SK-N-SH (cell line): ENCODE data around the gene DCAF5. TPM values are rescaled to one million over a fixed set of nuclear protein-coding genes. Genes with fewer than 3 reads are reported as not detected.

Source experiments
- CTCF ChIA-PET: fragments of 300-600, 350-600 bp; formaldehyde crosslinking; extraction: SDS; loops from one replicate; lab custom pipeline; 2021; lab: Yijun Ruan, JAX
- POLR2A ChIA-PET: fragments of 350-600 bp; sonication (Branson Sonifier 250); formaldehyde crosslinking; extraction: SDS; loops from one replicate; lab custom pipeline; 2020; ENCODE audit warnings: antibody characterized with exemption, inconsistent platforms; lab: Yijun Ruan, JAX
- DNase-seq: peaks from one replicate; pipeline ENCODE4 v3.0.0; 2012
- H2AFZ ChIP-seq: fragments of 200-600 bp; sonication (generic); 2 replicates; pipeline ENCODE4 v1.8.1; 2016; ENCODE audit warnings: antibody characterized with exemption, mild to moderate bottlenecking, low read depth
- H3F3A ChIP-seq: fragments of 200-600 bp; sonication (generic); replicated peaks from 2 replicates; pipeline ENCODE3; 2016; ENCODE audit warnings: antibody characterized with exemption, mild to moderate bottlenecking; ENCODE audit not compliant: insufficient read depth
- H3K27ac ChIP-seq, 2 experiments: fragments of 200-500 bp in 1 of 2; fragments of 200-600 bp in 1 of 2; sonication (Bioruptor generic) in 1 of 2; sonication (generic), shearing (Covaris generic) in 1 of 2; 2 replicates each; pipeline versions ENCODE4 v1.5.1 to v1.6.1; 2014 to 2016; ENCODE audit warnings: low read depth in 2 of 2, inconsistent platforms in 1 of 2, low read length in 1 of 2, mild to moderate bottlenecking in 1 of 2, mixed read lengths in 1 of 2
- H3K27me3 ChIP-seq: fragments of 200-600 bp; sonication (generic), shearing (Covaris generic); 2 replicates; pipeline ENCODE4 v1.6.1; 2016; ENCODE audit warnings: mixed run types; ENCODE audit not compliant: insufficient read depth
- H3K36me3 ChIP-seq, 2 experiments: fragments of 200-500 bp in 1 of 2; fragments of 200-600 bp in 1 of 2; sonication (Bioruptor generic) in 1 of 2; sonication (generic) in 1 of 2; replicated peaks in 1 of 2; 2 replicates each; pipeline versions ENCODE3 to v1.5.1; 2014 to 2016; ENCODE audit warnings: low read length in 1 of 2, mild to moderate bottlenecking in 1 of 2; ENCODE audit not compliant: insufficient read depth in 2 of 2, control insufficient read depth in 1 of 2
- H3K4me1 ChIP-seq, 2 experiments: fragments of 200-500 bp in 1 of 2; fragments of 200-600 bp in 1 of 2; sonication (Bioruptor generic) in 1 of 2; sonication (generic), shearing (Covaris generic) in 1 of 2; 2 replicates each; pipeline versions ENCODE4 v1.5.1 to v1.6.1; 2014 to 2016; ENCODE audit warnings: low read depth in 1 of 2, low read length in 1 of 2, mixed run types in 1 of 2; ENCODE audit not compliant: insufficient read depth in 2 of 2, control insufficient read depth in 1 of 2
- H3K4me2 ChIP-seq: fragments of 200-600 bp; sonication (generic), shearing (Covaris generic); 2 replicates; pipeline ENCODE4 v1.6.1; 2017; ENCODE audit warnings: mixed run types
- H3K4me3 ChIP-seq, 2 experiments: fragments of 200-500 bp in 1 of 2; fragments of 200-600 bp in 1 of 2; sonication (Bioruptor generic) in 1 of 2; sonication (generic), shearing (Covaris generic) in 1 of 2; 2 replicates each; pipeline versions ENCODE4 v1.5.1 to v1.8.1; 2014 to 2016; ENCODE audit warnings: low read depth in 2 of 2, inconsistent platforms in 1 of 2, low read length in 1 of 2, mild to moderate bottlenecking in 1 of 2, mixed read lengths in 1 of 2, moderate library complexity in 1 of 2
- H3K79me2 ChIP-seq: fragments of 200-600 bp; sonication (generic); 2 replicates; pipeline ENCODE4 v1.8.1; 2017; ENCODE audit warnings: mild to moderate bottlenecking; ENCODE audit not compliant: insufficient read depth
- H3K9ac ChIP-seq: fragments of 200-600 bp; sonication (generic); 2 replicates; pipeline ENCODE4 v1.6.1; 2017; ENCODE audit warnings: mixed run types
- H3K9me2 ChIP-seq: fragments of 200-600 bp; sonication (generic); 2 replicates; pipeline ENCODE4 v1.6.1; 2017; ENCODE audit warnings: mixed run types
- H3K9me3 ChIP-seq: fragments of 200-600 bp; sonication (generic); 2 replicates; pipeline ENCODE4 v1.6.1; 2017; ENCODE audit warnings: mixed run types, mild to moderate bottlenecking, moderate library complexity
- H4K20me1 ChIP-seq: fragments of 200-600 bp; sonication (generic); 2 replicates; pipeline ENCODE4 v1.6.1; 2017; ENCODE audit warnings: mild to moderate bottlenecking, mixed run types; ENCODE audit not compliant: insufficient read depth
- CHD2 ChIP-seq: fragments of 150-350 bp; IDR thresholded peaks from 2 replicates; pipeline ENCODE4 v1.6.1; 2018; ENCODE audit warnings: low read length; ENCODE audit not compliant: partially characterized antibody
- CTCF ChIP-seq: fragments of 200-600 bp; sonication (generic); IDR thresholded peaks from 2 replicates; pipeline ENCODE4 v1.6.1; 2017; ENCODE audit warnings: antibody characterized with exemption, mild to moderate bottlenecking, moderate library complexity
- EP300 ChIP-seq, 2 experiments: IDR thresholded peaks; 2 replicates each; pipeline versions ENCODE4 v1.4.0 to v1.6.1; 2012; ENCODE audit warnings: borderline replicate concordance in 1 of 2, low read depth in 1 of 2, low read length in 1 of 2
- FOXJ3 ChIP-seq: sonication (generic); formaldehyde crosslinking; IDR thresholded peaks from 2 replicates; pipeline ENCODE4 v1.5.1; 2020; ENCODE audit warnings: mild to moderate bottlenecking, missing genetic modification reagents
- FOXM1 ChIP-seq: IDR thresholded peaks from 2 replicates; pipeline ENCODE4 v1.4.0; 2012; ENCODE audit warnings: low read depth, mild to moderate bottlenecking
- GABPA ChIP-seq: IDR thresholded peaks from 2 replicates; pipeline ENCODE4 v1.4.0; 2012; ENCODE audit warnings: low read depth, mild to moderate bottlenecking
- MEF2A ChIP-seq: IDR thresholded peaks from 2 replicates; pipeline ENCODE4 v1.4.0; 2012; ENCODE audit warnings: low read depth, borderline replicate concordance
- NFIC ChIP-seq: IDR thresholded peaks from 2 replicates; pipeline ENCODE4 v1.4.0; 2012; ENCODE audit warnings: borderline replicate concordance
- RAD21 ChIP-seq: IDR thresholded peaks from 2 replicates; pipeline ENCODE4 v1.6.1; 2012; ENCODE audit warnings: mild to moderate bottlenecking, low read length
- RCOR1 ChIP-seq: fragments of 150-350 bp; IDR thresholded peaks from 2 replicates; pipeline ENCODE4 v1.6.1; 2017; ENCODE audit warnings: antibody characterized with exemption, low read length
- REST ChIP-seq: IDR thresholded peaks from 2 replicates; pipeline ENCODE4 v1.6.1; 2012; ENCODE audit warnings: mild to moderate bottlenecking, low read depth, low read length, moderate library complexity
- SIN3A ChIP-seq: IDR thresholded peaks from 2 replicates; pipeline ENCODE4 v1.6.1; 2012; ENCODE audit warnings: low read depth, mild to moderate bottlenecking, low read length, moderate library complexity, borderline replicate concordance
- TAF1 ChIP-seq: IDR thresholded peaks from 2 replicates; pipeline ENCODE4 v1.6.1; 2012; ENCODE audit warnings: low read depth, mild to moderate bottlenecking, low read length, moderate library complexity, borderline replicate concordance
- TCF12 ChIP-seq: IDR thresholded peaks from 2 replicates; pipeline ENCODE4 v1.4.0; 2012
- TEAD4 ChIP-seq: IDR thresholded peaks from 2 replicates; pipeline ENCODE4 v1.4.0; 2012; ENCODE audit warnings: mild to moderate bottlenecking, borderline replicate concordance; ENCODE audit not compliant: insufficient read depth
- USF2 ChIP-seq: fragments of 150-350 bp; IDR thresholded peaks from 2 replicates; pipeline ENCODE4 v1.6.1; 2017; ENCODE audit warnings: antibody characterized with exemption, low read length, low read depth, borderline replicate concordance
- WGBS: methylation state at CpG from one replicate; pipeline ENCODE4 v1.1.6; 2017; ENCODE audit warnings: low lambda C conversion rate; 5-methylcytosine and 5-hydroxymethylcytosine counted together
- polyA plus RNA-seq, 3 experiments: library from polyadenylated mRNA; depleted of rRNA; stranded (reverse); fragments of >200 nt; gene quantifications; 2 replicates each; pipeline ENCODE4 v1.2.3, GENCODE V29; 2012

Gene DCAF5
- polyA plus RNA-seq, 1 of the 3 experiments (the other 2 are of a cell fraction), result 26.7 TPM

GRCh38 chr14:69199786-69200185 lies 46.9 kb upstream of the DCAF5 start:
- H2AFZ ChIP-seq, result no peak overlapping the region
- no peaks in the 10 kb centered on the region for H3K9me2 ChIP-seq
- DNase-seq, result no peak
- H3F3A ChIP-seq, result no peaks in the 10 kb centered on the region
- H3K9ac ChIP-seq, result no peak overlapping the region
- no peaks in the 10 kb centered on the region for H3K36me3 ChIP-seq
- H3K9me3 ChIP-seq, result no peaks in the 10 kb centered on the region
- H3K79me2 ChIP-seq, result peaks cover 34% of the 10 kb centered on the region
- ChIA-PET CTCF (interaction anchor here (1.5 kb wide), 1 partner anchor 43 kb away, joined by 5 read pairs; no protein-coding TSS in a partner anchor), POLR2A (no interaction called here)
- no peak overlapping the region for H3K27ac ChIP-seq
- H3K4me1 ChIP-seq, result no peaks in the 10 kb centered on the region
- TF ChIP-seq USF2, result no peak
- TF ChIP-seq TAF1, result no peak
- TF ChIP-seq EP300 (IDR thresholded peaks at IDR 0.05; ENCODE audit: borderline replicate concordance in 1 of 2, low read depth in 1 of 2, low read length in 1 of 2), result no peak
- TF ChIP-seq GABPA, result no peak
- TF ChIP-seq TCF12, result no peak
- no peak for TF ChIP-seq MEF2A
- TF ChIP-seq FOXJ3, result no peak
- TF ChIP-seq CHD2, result no peak
- no peak for TF ChIP-seq TEAD4
- no peak for TF ChIP-seq NFIC
- TF ChIP-seq RCOR1, result no peak
- TF ChIP-seq REST, result no peak
- no peak overlapping the region for H3K4me3 ChIP-seq
- H3K27me3 ChIP-seq, result no peaks in the 10 kb centered on the region
- 95% methylated on average over 10 of the region's 10 CpGs for WGBS
- no peak overlapping the region for H3K4me2 ChIP-seq
- no peaks in the 10 kb centered on the region for H4K20me1 ChIP-seq

- WGBS, result 96% methylated on average over 5 of the region's 5 CpGs
- no peaks in the 10 kb centered on the region for H3F3A ChIP-seq
- H3K27ac ChIP-seq, result no peak overlapping the region
- ChIA-PET CTCF (no interaction called here), POLR2A (no interaction called here)
- H4K20me1 ChIP-seq, result no peaks in the 10 kb centered on the region
- no peak overlapping the region for H3K4me2 ChIP-seq
- no peak overlapping the region for H3K9ac ChIP-seq
- no peak for DNase-seq
- H3K79me2 ChIP-seq, result peaks cover 46% of the 10 kb centered on the region
- no peaks in the 10 kb centered on the region for H3K9me3 ChIP-seq
- H3K9me2 ChIP-seq, result no peaks in the 10 kb centered on the region
- peaks cover 0 to 9% of the 10 kb centered on the region in 2 experiments; a peak in 3 of 4 replicates for H3K4me1 ChIP-seq
- no peaks in the 10 kb centered on the region for H3K27me3 ChIP-seq
- H3K36me3 ChIP-seq, result no peaks in the 10 kb centered on the region
- H2AFZ ChIP-seq, result no peak overlapping the region
- no peak overlapping the region for H3K4me3 ChIP-seq
- TF ChIP-seq REST, result no peak
- no peak for TF ChIP-seq RAD21
- TF ChIP-seq TEAD4, result no peak
- no peak for TF ChIP-seq USF2
- no peak for TF ChIP-seq FOXM1
- TF ChIP-seq CTCF, result no peak
- TF ChIP-seq NFIC, result no peak
- TF ChIP-seq SIN3A, result no peak
These were observed 40.8 kb upstream of the DCAF5 start for GRCh38 chr14:69193721-69194120.
